ENCODE measurements around the gene SYNDIG1. TPM values are rescaled to one million over a fixed set of nuclear protein-coding genes. Genes with fewer than 3 reads are reported as not detected.

Gene SYNDIG1
- total RNA-seq, 1 donor from 2014 or later: 0.19 TPM

DNA sequence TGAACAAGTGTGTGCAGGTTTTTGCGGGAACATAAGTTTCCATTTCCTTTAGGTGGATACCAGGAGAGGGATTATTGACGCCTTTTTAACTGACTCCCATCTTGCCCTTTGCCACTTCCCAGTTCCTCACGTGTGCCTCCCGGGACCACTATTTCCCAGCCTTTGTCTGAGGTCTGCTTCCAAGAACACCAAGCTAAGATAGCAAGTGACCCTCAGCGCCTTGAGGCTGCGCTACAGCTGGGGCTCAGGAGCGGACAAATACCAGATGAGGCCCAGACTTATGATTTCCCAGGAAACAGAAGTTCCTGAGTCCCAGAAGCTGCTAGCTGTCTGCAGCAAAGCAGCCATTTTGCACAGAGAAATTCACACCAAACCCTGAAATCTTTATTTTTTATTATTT lies 216.7 kb downstream of the SYNDIG1 start:
- TF ChIP-seq, protein P1, sequence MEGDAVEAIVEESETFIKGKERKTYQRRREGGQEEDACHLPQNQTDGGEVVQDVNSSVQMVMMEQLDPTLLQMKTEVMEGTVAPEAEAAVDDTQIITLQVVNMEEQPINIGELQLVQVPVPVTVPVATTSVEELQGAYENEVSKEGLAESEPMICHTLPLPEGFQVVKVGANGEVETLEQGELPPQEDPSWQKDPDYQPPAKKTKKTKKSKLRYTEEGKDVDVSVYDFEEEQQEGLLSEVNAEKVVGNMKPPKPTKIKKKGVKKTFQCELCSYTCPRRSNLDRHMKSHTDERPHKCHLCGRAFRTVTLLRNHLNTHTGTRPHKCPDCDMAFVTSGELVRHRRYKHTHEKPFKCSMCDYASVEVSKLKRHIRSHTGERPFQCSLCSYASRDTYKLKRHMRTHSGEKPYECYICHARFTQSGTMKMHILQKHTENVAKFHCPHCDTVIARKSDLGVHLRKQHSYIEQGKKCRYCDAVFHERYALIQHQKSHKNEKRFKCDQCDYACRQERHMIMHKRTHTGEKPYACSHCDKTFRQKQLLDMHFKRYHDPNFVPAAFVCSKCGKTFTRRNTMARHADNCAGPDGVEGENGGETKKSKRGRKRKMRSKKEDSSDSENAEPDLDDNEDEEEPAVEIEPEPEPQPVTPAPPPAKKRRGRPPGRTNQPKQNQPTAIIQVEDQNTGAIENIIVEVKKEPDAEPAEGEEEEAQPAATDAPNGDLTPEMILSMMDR (IDR thresholded peaks at IDR 0.05; ENCODE audit: unreplicated experiment): no peak
- no peak overlapping the region for H3K4me3 Mint-ChIP-seq (ENCODE audit: low read depth)
- peaks cover 5% of the 10 kb centered on the region for H3K9me3 Mint-ChIP-seq (ENCODE audit: low read depth)

DNA sequence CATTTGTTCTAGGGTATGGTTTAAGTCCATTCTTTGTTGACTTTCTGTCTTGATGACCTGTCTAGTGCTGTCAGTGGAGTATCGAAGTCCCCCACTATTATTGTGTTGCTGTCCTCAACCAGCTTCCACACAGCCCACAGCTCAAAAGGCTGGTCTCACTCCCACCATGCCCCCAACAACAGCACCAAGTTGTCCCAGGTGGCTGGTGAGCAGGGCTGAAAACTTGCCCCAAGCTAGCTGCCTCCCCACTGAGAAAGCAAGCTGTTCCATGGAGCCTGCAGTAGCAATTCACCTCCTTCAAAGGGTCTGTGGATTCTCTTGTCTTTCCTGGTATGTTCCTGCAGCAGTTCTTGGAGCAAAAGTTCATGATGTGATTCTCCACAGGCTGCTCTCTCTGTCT lies 221.0 kb downstream of the SYNDIG1 start:
- H3K4me1 Mint-ChIP-seq (ENCODE audit: low read depth): no peaks in the 10 kb centered on the region
- no peaks in the 10 kb centered on the region for H3K36me3 Mint-ChIP-seq (ENCODE audit: insufficient read depth)
- peaks cover 5% of the 10 kb centered on the region for H3K9me3 Mint-ChIP-seq (ENCODE audit: low read depth)
- no peak for DNase-seq (ENCODE audit: low spot score, unreplicated experiment)
- no peak overlapping the region for H3K27ac Mint-ChIP-seq
- no peak overlapping the region for H3K4me3 Mint-ChIP-seq (ENCODE audit: low read depth)
- TF ChIP-seq, protein P1 (IDR thresholded peaks at IDR 0.05; ENCODE audit: unreplicated experiment): no peak
- peaks cover 8% of the 10 kb centered on the region for H3K27me3 Mint-ChIP-seq

More for the DNA sequence above, 216.7 kb downstream of the SYNDIG1 start:
- Mint-ChIP-seq H3K4me1 (ENCODE audit: low read depth) (no peaks in the 10 kb centered on the region), H3K27ac (no peak overlapping the region), H3K27me3 (peaks cover 3% of the 10 kb centered on the region), H3K36me3 (ENCODE audit: insufficient read depth) (no peaks in the 10 kb centered on the region)
- DNase-seq (ENCODE audit: low spot score, unreplicated experiment): no peak

DNA sequence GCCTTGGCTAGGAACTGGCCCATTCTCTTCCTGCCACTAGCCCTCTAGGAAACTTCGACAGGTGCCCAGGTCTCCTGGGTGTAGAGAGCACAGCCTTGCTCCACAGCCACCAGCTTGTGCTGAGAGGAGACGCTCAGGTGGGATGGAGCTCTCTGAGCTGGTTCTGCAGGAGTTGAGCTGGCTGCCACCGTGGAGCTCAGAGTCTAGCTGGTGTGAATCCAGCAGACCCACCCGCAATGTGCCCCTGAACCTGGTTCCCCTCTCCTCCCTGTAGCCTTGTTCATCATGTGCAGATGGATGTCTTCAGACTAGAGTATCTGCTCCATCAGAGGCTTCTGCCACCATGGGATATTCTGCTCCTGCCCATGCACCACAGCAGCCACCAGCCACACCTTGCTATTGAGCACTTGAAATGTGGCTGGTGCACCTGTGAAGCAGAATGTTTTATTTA lies 222.5 kb downstream of the SYNDIG1 start:
- H3K27ac Mint-ChIP-seq: no peak overlapping the region
- no peak for DNase-seq (ENCODE audit: low spot score, unreplicated experiment)
- no peaks in the 10 kb centered on the region for H3K36me3 Mint-ChIP-seq (ENCODE audit: insufficient read depth)
- no peak overlapping the region for H3K4me3 Mint-ChIP-seq (ENCODE audit: low read depth)
- H3K4me1 Mint-ChIP-seq (ENCODE audit: low read depth): no peaks in the 10 kb centered on the region
- H3K9me3 Mint-ChIP-seq (ENCODE audit: low read depth): peaks cover 5% of the 10 kb centered on the region
- H3K27me3 Mint-ChIP-seq: peaks cover 13% of the 10 kb centered on the region
- TF ChIP-seq, protein P1 (IDR thresholded peaks at IDR 0.05; ENCODE audit: unreplicated experiment): no peak

DNA sequence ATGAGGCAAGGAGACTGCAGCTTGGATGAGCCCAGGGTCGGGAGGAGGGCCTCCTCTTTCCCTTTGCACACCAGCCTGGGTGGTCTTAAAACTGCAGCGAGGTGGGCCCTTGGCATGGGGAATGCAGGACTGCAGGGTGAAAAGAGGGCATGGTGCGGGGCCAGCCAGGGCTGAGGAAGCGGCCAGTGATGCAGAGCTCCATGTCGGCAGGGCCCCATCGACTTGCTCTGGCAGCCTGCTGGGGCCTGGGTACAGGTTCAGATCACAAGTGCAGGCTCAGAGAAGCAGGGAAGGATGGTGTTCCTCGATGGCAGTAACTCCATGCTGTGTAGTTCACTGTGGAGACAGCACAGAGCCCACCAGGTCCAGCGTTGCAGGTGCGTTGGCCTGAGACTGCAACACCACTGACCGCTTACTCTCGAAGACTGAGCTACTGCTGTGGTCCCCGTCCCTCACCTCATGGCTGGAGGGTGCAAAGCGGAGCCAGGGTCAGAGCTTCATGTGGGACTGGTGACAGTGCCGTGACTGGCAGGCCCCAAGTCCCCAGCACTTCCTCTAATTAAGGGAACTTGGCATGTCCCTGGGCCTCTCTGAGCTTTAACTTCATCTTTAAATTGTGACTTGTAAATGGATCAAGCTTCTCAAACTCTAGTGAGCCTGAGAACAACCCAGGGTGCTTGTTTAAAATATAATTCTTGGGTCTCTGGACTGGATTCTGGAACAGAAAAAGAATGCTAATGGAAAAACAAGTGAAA lies 223.2 kb downstream of the SYNDIG1 start:
- peaks cover 3% of the 10 kb centered on the region for H3K9me3 Mint-ChIP-seq (ENCODE audit: low read depth)
- no peak for DNase-seq (ENCODE audit: low spot score, unreplicated experiment)
- no peak overlapping the region for H3K27ac Mint-ChIP-seq
- H3K4me1 Mint-ChIP-seq (ENCODE audit: low read depth): no peaks in the 10 kb centered on the region
- TF ChIP-seq, protein P1 (IDR thresholded peaks at IDR 0.05; ENCODE audit: unreplicated experiment): no peak
- no peaks in the 10 kb centered on the region for H3K36me3 Mint-ChIP-seq (ENCODE audit: insufficient read depth)
- H3K27me3 Mint-ChIP-seq: peaks cover 15% of the 10 kb centered on the region
- no peak overlapping the region for H3K4me3 Mint-ChIP-seq (ENCODE audit: low read depth)

DNA sequence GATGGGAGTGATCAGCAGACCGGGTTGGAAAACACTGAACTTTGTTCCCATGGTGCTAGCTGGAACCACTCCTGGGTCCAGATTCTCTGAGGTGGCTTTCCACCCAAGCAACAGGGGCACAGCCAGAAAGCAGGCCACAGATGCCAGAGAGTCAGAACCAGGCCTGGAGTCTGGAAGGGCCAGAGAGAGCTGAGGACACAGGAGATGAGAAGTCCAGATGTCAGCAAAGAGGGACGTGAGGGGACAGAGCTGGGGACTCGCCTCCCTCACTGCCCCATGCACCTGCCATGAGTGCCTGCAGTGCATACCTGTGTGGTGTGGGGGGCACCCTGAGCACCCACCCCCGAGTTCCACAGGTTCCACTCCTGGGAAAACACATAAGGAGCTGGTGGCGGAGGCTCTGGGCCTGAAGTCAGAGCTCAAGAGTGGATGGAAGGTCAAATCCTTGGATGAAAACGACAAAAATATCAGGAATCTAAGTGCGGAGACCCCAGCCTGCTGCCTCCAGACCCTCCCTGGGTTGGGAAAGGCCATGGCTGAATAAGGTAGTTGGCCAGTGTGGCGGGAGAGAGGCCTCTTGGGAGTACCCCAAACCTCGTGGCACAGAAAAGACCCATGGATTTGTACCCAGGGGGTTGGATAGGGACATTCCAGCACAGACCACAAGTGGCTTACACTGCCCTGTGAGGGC lies 224.2 kb downstream of the SYNDIG1 start:
- no peak overlapping the region for H3K27ac Mint-ChIP-seq
- DNase-seq (ENCODE audit: low spot score, unreplicated experiment): no peak

More for the DNA sequence above, 224.2 kb downstream of the SYNDIG1 start:
- no peaks in the 10 kb centered on the region for H3K4me1 Mint-ChIP-seq (ENCODE audit: low read depth)
- H3K27me3 Mint-ChIP-seq: peaks cover 21% of the 10 kb centered on the region
- H3K4me3 Mint-ChIP-seq (ENCODE audit: low read depth): no peak overlapping the region
- TF ChIP-seq, protein P1 (IDR thresholded peaks at IDR 0.05; ENCODE audit: unreplicated experiment): no peak
- no peaks in the 10 kb centered on the region for H3K9me3 Mint-ChIP-seq (ENCODE audit: low read depth)
- H3K36me3 Mint-ChIP-seq (ENCODE audit: insufficient read depth): no peaks in the 10 kb centered on the region

Data from progenitor cell of endocrine pancreas (in vitro differentiated cells).